ENCODE measurements around the gene WAPL. TPM values are rescaled to one million over a fixed set of nuclear protein-coding genes. Genes with fewer than 3 reads are reported as not detected.

The WAPL gene
- total and polyA plus RNA-seq, 2 of the 8 experiments (the other 6 are each of a cell fraction or from before 2014, with no cell fraction given): 12.8 to 48.1 TPM

- TF ChIP-seq CREB1 (IDR thresholded peaks at IDR 0.05) (peak; percentile 80), RXRA (IDR thresholded peaks at IDR 0.05; ENCODE audit: insufficient read depth, low read depth, low read length) (0 out of 2 replicates have a peak, but pooled peaks have one; percentile 40), NANOG (IDR thresholded peaks at IDR 0.05; ENCODE audit: insufficient read depth, low read depth, low read length, poor library complexity, severe bottlenecking) (peak; percentile 10), ZNF274 (IDR thresholded peaks at IDR 0.05; ENCODE audit: borderline replicate concordance, extremely low read depth, low read length) (no peak), TAF1 (IDR thresholded peaks at IDR 0.05; ENCODE audit: low read depth, low read length) (peak; percentile 50; the same call in 1 of the 2 replicates), POLR2AphosphoS5 (IDR thresholded peaks at IDR 0.05; ENCODE audit: low read depth, low read length) (no peak), ASH2L (IDR thresholded peaks at IDR 0.05; ENCODE audit: low read length) (peak; percentile 92), RBBP5 (IDR thresholded peaks at IDR 0.05; ENCODE audit: borderline replicate concordance, low read depth, low read length) (peak; percentile 89; the same call in 1 of the 2 replicates), TBP (IDR thresholded peaks at IDR 0.05; ENCODE audit: low read depth, low read length) (peak; percentile 45; the same call in 1 of the 2 replicates), JUN (IDR thresholded peaks at IDR 0.05; ENCODE audit: low read depth, low read length) (no peak), FOSL1 (IDR thresholded peaks at IDR 0.05; ENCODE audit: insufficient read depth, low read depth, low read length) (no peak), BACH1 (IDR thresholded peaks at IDR 0.05; ENCODE audit: low read length) (0 out of 2 replicates have a peak, but pooled peaks have one; percentile 24)
- TF ChIP-seq, protein P1, sequence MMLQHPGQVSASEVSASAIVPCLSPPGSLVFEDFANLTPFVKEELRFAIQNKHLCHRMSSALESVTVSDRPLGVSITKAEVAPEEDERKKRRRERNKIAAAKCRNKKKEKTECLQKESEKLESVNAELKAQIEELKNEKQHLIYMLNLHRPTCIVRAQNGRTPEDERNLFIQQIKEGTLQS (IDR thresholded peaks at IDR 0.05; ENCODE audit: insufficient read depth, low read depth, low read length): no peak
Measured at GRCh38 chr10:86399879-86400704, 121.5 kb downstream of the WAPL start (continued).

All from H1 (cell line).